Caco-2 (cell line): ENCODE data around the gene FTMT. TPM values are rescaled to one million over a fixed set of nuclear protein-coding genes. Genes with fewer than 3 reads are reported as not detected.

Experiments
- BruUV-seq: library from RNA; stranded (reverse); fragments of 400-500 nt; replicated peaks from 2 replicates; lab custom pipeline; 2021; lab: Mats Ljungman, UMichigan
- CTCF ChIA-PET: fragments of 300-600 bp; sonication (Branson Sonifier 250); formaldehyde crosslinking; loops from one replicate; lab custom pipeline; 2022; ENCODE audit warnings: antibody characterized with exemption; lab: Charles Lee
- POLR2A ChIA-PET: fragments of 300-600 bp; sonication (Branson Sonifier 250); formaldehyde crosslinking; loops from one replicate; lab custom pipeline; 2022; ENCODE audit warnings: antibody characterized with exemption; lab: Charles Lee
- DNase-seq, 2 experiments: peaks; one replicate each; pipeline versions ENCODE4 v3.0.0 to v3.0.0-alpha.2; 2020 to 2022
- H3K27me3 ChIP-seq: replicated peaks from 2 replicates; pipeline ENCODE4 v1.6.0; 2011; ENCODE audit warnings: low read length; ENCODE audit not compliant: control insufficient read depth, insufficient read depth
- H3K36me3 ChIP-seq: 2 replicates; pipeline ENCODE4 v1.5.1; 2011; ENCODE audit warnings: low read length; ENCODE audit not compliant: control insufficient read depth, insufficient read depth
- H3K4me1 ChIP-seq: fragments of 250-450 bp; sonication (Bioruptor Pico); 2 replicates; pipeline ENCODE4 v1.5.1; 2020; ENCODE audit warnings: mild to moderate bottlenecking
- H3K4me3 ChIP-seq: 2 replicates; pipeline ENCODE4 v1.5.1; 2011; ENCODE audit warnings: low read depth, mild to moderate bottlenecking, control low read depth, low read length
- H3K9me3 ChIP-seq: fragments of 250-450 bp; sonication (Bioruptor Pico); 2 replicates; pipeline ENCODE4 v1.5.1; 2020; ENCODE audit warnings: mild to moderate bottlenecking, moderate library complexity
- H3K27ac Mint-ChIP-seq: one replicate; pipeline ENCODE4 v1.8.0; 2022; ENCODE audit warnings: mixed read lengths; ENCODE audit not compliant: unreplicated experiment
- H3K27me3 Mint-ChIP-seq: one replicate; pipeline ENCODE4 v1.8.0; 2022; ENCODE audit warnings: mixed read lengths; ENCODE audit not compliant: insufficient read depth, unreplicated experiment
- H3K36me3 Mint-ChIP-seq: one replicate; pipeline ENCODE4 v1.8.0; 2022; ENCODE audit warnings: mild to moderate bottlenecking, mixed read lengths; ENCODE audit not compliant: insufficient read depth, unreplicated experiment
- H3K4me1 Mint-ChIP-seq: one replicate; pipeline ENCODE4 v1.8.0; 2022; ENCODE audit warnings: low read depth, mixed read lengths; ENCODE audit not compliant: unreplicated experiment
- H3K4me3 Mint-ChIP-seq: one replicate; pipeline ENCODE4 v1.8.0; 2022; ENCODE audit warnings: mild to moderate bottlenecking, moderate library complexity, mixed read lengths; ENCODE audit not compliant: unreplicated experiment
- H3K9me3 Mint-ChIP-seq: one replicate; pipeline ENCODE4 v1.8.0; 2022; ENCODE audit warnings: mixed read lengths; ENCODE audit not compliant: unreplicated experiment
- CTCF ChIP-seq, 2 experiments: fragments of 200-600 bp in 1 of 2; IDR thresholded peaks; 1 replicate in 1 of 2; 2 replicates in 1 of 2; pipeline versions ENCODE4 v1.5.1 to v1.8.0; 2011 to 2022; ENCODE audit warnings: antibody characterized with exemption in 1 of 2, control low read depth in 1 of 2, inconsistent platforms in 1 of 2, low read depth in 1 of 2, low read length in 1 of 2, mild to moderate bottlenecking in 1 of 2, moderate library complexity in 1 of 2; ENCODE audit not compliant: insufficient read depth in 1 of 2, severe bottlenecking in 1 of 2, unreplicated experiment in 1 of 2
- intact Hi-C: fragments of 100-400 bp; cut with micrococcal nuclease; formaldehyde crosslinking; loops from one replicate; pipeline ENCODE4 v1.10.0; 2022; ENCODE audit not compliant: unreplicated experiment
- total RNA-seq: library from RNA; stranded (reverse); gene quantifications from 2 replicates; pipeline ENCODE4 v1.2.3, GENCODE V29; 2022

Gene FTMT
- total RNA-seq, 1 experiment from 2014 or later = not detected

- Histone ChIP-seq H3K27me3 (no peaks in the 10 kb centered on the region), H3K36me3 (no peaks in the 10 kb centered on the region), H3K9me3 (no peaks in the 10 kb centered on the region; the same call in 1 of the 2 replicates), H3K4me3 (no peak overlapping the region), H3K4me1 (no peaks in the 10 kb centered on the region)
- no peak overlapping the region for H3K4me3 Mint-ChIP-seq
- no peak for TF ChIP-seq CTCF (IDR thresholded peaks at IDR 0.05; ENCODE audit: insufficient read depth in 1 of 2, low read depth in 1 of 2, low read length in 1 of 2, severe bottlenecking in 1 of 2, unreplicated experiment in 1 of 2)
- H3K9me3 Mint-ChIP-seq = no peaks in the 10 kb centered on the region
- intact Hi-C loops = no loop called here
- H3K36me3 Mint-ChIP-seq = no peaks in the 10 kb centered on the region
- no TSS peak for BruUV-seq
- no peak for DNase-seq
- ChIA-PET POLR2A (no interaction called here), CTCF (no interaction called here)
- H3K4me1 Mint-ChIP-seq = no peaks in the 10 kb centered on the region
- no peaks in the 10 kb centered on the region for H3K27me3 Mint-ChIP-seq
- H3K27ac Mint-ChIP-seq = no peak overlapping the region
These were observed 2.2 kb downstream of the FTMT start for GRCh38 chr5:121853850-121854249.

- Mint-ChIP-seq H3K4me1 (no peaks in the 10 kb centered on the region), H3K36me3 (no peaks in the 10 kb centered on the region), H3K27ac (no peak overlapping the region), H3K9me3 (no peaks in the 10 kb centered on the region), H3K4me3 (no peak overlapping the region), H3K27me3 (no peaks in the 10 kb centered on the region)
- ChIA-PET CTCF (no interaction called here), POLR2A (no interaction called here)
- no TSS peak for BruUV-seq
- DNase-seq = no peak
- intact Hi-C loops = no loop called here
- no peaks in the 10 kb centered on the region for H3K27me3 ChIP-seq
- H3K4me1 ChIP-seq = no peaks in the 10 kb centered on the region
- H3K36me3 ChIP-seq = no peaks in the 10 kb centered on the region
- H3K4me3 ChIP-seq = no peak overlapping the region
- no peak for TF ChIP-seq CTCF (IDR thresholded peaks at IDR 0.05; ENCODE audit: insufficient read depth in 1 of 2, low read depth in 1 of 2, low read length in 1 of 2, severe bottlenecking in 1 of 2, unreplicated experiment in 1 of 2)
- H3K9me3 ChIP-seq = no peaks in the 10 kb centered on the region
These were observed 11.1 kb downstream of the FTMT start for GRCh38 chr5:121862801-121863200.

GRCh38 chr5:121863753-121864285 lies 12.1 kb downstream of the FTMT start:
- Mint-ChIP-seq H3K9me3 (no peaks in the 10 kb centered on the region), H3K4me1 (no peaks in the 10 kb centered on the region), H3K4me3 (no peak overlapping the region), H3K36me3 (no peaks in the 10 kb centered on the region), H3K27me3 (no peaks in the 10 kb centered on the region), H3K27ac (no peak overlapping the region)
- Histone ChIP-seq H3K4me1 (no peaks in the 10 kb centered on the region), H3K27me3 (no peaks in the 10 kb centered on the region), H3K4me3 (no peak overlapping the region), H3K36me3 (no peaks in the 10 kb centered on the region), H3K9me3 (no peaks in the 10 kb centered on the region)
- no peak for TF ChIP-seq CTCF (IDR thresholded peaks at IDR 0.05; ENCODE audit: insufficient read depth in 1 of 2, low read depth in 1 of 2, low read length in 1 of 2, severe bottlenecking in 1 of 2, unreplicated experiment in 1 of 2)
- intact Hi-C loops = no loop called here
- POLR2A ChIA-PET = no interaction called here
- DNase-seq = no peak
- no TSS peak for BruUV-seq
- CTCF ChIA-PET = no interaction called here
